Astrocyte (in vitro differentiated cells and primary cell): ENCODE results near the gene TMEM192.

ENCODE experiments used
- EZH2 ChIP-seq: IDR thresholded peaks from 2 replicates; pipeline ENCODE4 v1.6.1; 2012; ENCODE audit warnings: mild to moderate bottlenecking, low read length, inconsistent platforms; ENCODE audit not compliant: insufficient read depth
- TF ChIP-seq, protein P1 (sequence below): IDR thresholded peaks from 2 replicates; pipeline ENCODE4 v1.5.1; 2011; ENCODE audit warnings: low read depth, mild to moderate bottlenecking, inconsistent platforms, low read length, moderate library complexity; ENCODE audit not compliant: insufficient read depth

DNA sequence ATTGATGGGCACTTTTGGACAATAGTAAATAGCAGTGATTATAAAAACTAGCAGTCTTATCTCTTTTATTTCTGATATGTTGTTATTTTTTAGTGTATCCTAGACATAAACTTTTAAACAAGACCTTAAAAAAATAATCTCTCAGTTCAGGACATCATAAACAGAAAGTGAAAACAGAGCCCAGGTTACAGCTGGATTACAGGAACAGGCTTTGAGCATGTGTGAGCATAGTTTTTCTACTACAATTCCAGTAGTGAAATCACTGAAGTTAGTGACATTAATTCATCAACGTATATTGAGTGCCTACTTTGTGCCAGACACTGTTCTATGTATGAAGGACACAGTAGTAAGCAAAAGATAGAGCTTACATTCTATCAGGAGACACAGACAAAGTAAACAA, 42.1 kb downstream of the TMEM192 start:
- TF ChIP-seq, protein P1, sequence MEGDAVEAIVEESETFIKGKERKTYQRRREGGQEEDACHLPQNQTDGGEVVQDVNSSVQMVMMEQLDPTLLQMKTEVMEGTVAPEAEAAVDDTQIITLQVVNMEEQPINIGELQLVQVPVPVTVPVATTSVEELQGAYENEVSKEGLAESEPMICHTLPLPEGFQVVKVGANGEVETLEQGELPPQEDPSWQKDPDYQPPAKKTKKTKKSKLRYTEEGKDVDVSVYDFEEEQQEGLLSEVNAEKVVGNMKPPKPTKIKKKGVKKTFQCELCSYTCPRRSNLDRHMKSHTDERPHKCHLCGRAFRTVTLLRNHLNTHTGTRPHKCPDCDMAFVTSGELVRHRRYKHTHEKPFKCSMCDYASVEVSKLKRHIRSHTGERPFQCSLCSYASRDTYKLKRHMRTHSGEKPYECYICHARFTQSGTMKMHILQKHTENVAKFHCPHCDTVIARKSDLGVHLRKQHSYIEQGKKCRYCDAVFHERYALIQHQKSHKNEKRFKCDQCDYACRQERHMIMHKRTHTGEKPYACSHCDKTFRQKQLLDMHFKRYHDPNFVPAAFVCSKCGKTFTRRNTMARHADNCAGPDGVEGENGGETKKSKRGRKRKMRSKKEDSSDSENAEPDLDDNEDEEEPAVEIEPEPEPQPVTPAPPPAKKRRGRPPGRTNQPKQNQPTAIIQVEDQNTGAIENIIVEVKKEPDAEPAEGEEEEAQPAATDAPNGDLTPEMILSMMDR: no peak
- TF ChIP-seq EZH2: no peak
